HL-60 (cell line): ENCODE measurements around the gene PDE1C.

Experiments used
- DNase-seq, 2 experiments: peaks; one replicate each; pipeline ENCODE4 v3.0.0-alpha.2; 2010 to 2020; ENCODE audit warnings: low read depth in 1 of 2, low spot score in 1 of 2
- H3K27ac ChIP-seq: fragments of 250-450 bp; sonication (Bioruptor Pico); replicated peaks from 2 replicates; pipeline ENCODE4 v1.5.1; 2020; ENCODE audit warnings: mild to moderate bottlenecking, moderate library complexity
- H3K27me3 ChIP-seq: fragments of 250-450 bp; sonication (Bioruptor Pico); 2 replicates; pipeline ENCODE4 v1.5.1; 2021; ENCODE audit warnings: mild to moderate bottlenecking, moderate library complexity; ENCODE audit not compliant: insufficient read depth, poor library complexity, severe bottlenecking
- H3K4me3 ChIP-seq: replicated peaks from 2 replicates; pipeline ENCODE4 v1.5.1; 2011; ENCODE audit warnings: mild to moderate bottlenecking, control low read depth, low read length; ENCODE audit not compliant: insufficient read depth
- GABPA ChIP-seq: IDR thresholded peaks from 2 replicates; pipeline ENCODE4 v1.6.1; 2012; ENCODE audit warnings: low read depth
- POLR2AphosphoS5 ChIP-seq: IDR thresholded peaks from 2 replicates; pipeline ENCODE4 v1.6.1; 2012; ENCODE audit warnings: low read depth
- REST ChIP-seq: IDR thresholded peaks from 2 replicates; pipeline ENCODE4 v1.6.1; 2012; ENCODE audit warnings: low read depth; ENCODE audit not compliant: insufficient replicate concordance
- SPI1 ChIP-seq: IDR thresholded peaks from 2 replicates; pipeline ENCODE4 v1.6.1; 2012; ENCODE audit warnings: low read depth, mild to moderate bottlenecking, borderline replicate concordance
- TF ChIP-seq, protein P1 (sequence below): IDR thresholded peaks from one replicate; pipeline ENCODE4 v1.5.1; 2011; ENCODE audit warnings: low read length, control low read depth, inconsistent platforms; ENCODE audit not compliant: insufficient read depth

PDE1C gene

GRCh38 chr7:31794851-31795344, 275.3 kb downstream of the PDE1C start:
- no peaks in the 10 kb centered on the region for H3K27me3 ChIP-seq
- no peak overlapping the region for H3K4me3 ChIP-seq
- no peak overlapping the region for H3K27ac ChIP-seq
- no peak for DNase-seq
- TF ChIP-seq SPI1 (no peak), GABPA (no peak), REST (no peak), POLR2AphosphoS5 (no peak)
- TF ChIP-seq, protein P1, sequence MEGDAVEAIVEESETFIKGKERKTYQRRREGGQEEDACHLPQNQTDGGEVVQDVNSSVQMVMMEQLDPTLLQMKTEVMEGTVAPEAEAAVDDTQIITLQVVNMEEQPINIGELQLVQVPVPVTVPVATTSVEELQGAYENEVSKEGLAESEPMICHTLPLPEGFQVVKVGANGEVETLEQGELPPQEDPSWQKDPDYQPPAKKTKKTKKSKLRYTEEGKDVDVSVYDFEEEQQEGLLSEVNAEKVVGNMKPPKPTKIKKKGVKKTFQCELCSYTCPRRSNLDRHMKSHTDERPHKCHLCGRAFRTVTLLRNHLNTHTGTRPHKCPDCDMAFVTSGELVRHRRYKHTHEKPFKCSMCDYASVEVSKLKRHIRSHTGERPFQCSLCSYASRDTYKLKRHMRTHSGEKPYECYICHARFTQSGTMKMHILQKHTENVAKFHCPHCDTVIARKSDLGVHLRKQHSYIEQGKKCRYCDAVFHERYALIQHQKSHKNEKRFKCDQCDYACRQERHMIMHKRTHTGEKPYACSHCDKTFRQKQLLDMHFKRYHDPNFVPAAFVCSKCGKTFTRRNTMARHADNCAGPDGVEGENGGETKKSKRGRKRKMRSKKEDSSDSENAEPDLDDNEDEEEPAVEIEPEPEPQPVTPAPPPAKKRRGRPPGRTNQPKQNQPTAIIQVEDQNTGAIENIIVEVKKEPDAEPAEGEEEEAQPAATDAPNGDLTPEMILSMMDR = no peak

GRCh38 chr7:31791881-31792280, 278.3 kb downstream of the PDE1C start:
- Histone ChIP-seq H3K4me3 (no peak overlapping the region), H3K27ac (no peak overlapping the region), H3K27me3 (no peaks in the 10 kb centered on the region)
- no peak for DNase-seq
- no peak for TF ChIP-seq GABPA
- no peak for TF ChIP-seq POLR2AphosphoS5
- TF ChIP-seq SPI1 = no peak
- no peak for TF ChIP-seq REST
- TF ChIP-seq, protein P1 = no peak

DNA sequence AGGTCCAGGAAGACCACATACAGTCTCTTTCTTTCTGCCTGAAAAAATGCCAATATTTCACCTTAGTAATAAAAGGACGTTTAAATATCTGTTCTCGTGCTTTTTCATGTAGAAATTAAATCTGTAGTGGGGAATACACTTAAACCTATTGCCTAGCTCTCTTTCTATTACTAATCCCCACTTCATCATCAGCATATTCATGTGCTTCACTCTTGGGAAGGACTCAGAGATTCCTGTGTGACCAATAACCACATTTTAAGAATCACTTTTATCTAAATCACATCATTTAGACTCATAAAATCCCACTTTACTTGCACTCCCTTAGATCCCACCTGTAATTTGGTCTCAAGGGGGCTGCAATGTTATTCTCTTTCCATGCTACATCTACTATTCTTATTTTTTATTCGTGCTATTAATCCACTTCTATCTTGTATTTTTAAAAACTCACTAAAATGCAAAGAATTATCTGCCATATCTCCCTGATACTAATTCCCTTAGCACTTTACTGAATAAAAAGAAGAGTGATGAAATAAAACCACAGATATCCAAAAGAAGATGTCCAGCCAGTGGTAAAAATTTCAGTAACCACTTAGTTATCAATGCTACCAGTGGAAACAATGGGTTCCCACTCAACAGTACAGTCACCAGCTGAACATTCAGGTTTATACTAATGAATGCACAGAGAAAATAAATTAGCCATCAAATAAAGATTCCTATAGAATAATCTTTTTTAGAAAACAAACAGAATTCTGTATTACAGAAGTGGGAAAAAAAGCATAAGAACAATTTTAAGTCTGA, 281.1 kb downstream of the PDE1C start:
- no peak for DNase-seq
- Histone ChIP-seq H3K27ac (no peak overlapping the region), H3K4me3 (no peak overlapping the region), H3K27me3 (no peaks in the 10 kb centered on the region)
- TF ChIP-seq SPI1 = no peak
- TF ChIP-seq REST = no peak
- no peak for TF ChIP-seq POLR2AphosphoS5
- TF ChIP-seq, protein P1 = no peak
- TF ChIP-seq GABPA = no peak
